Measurements from ENCODE around the gene SLC28A1.

Gene SLC28A1

DNA sequence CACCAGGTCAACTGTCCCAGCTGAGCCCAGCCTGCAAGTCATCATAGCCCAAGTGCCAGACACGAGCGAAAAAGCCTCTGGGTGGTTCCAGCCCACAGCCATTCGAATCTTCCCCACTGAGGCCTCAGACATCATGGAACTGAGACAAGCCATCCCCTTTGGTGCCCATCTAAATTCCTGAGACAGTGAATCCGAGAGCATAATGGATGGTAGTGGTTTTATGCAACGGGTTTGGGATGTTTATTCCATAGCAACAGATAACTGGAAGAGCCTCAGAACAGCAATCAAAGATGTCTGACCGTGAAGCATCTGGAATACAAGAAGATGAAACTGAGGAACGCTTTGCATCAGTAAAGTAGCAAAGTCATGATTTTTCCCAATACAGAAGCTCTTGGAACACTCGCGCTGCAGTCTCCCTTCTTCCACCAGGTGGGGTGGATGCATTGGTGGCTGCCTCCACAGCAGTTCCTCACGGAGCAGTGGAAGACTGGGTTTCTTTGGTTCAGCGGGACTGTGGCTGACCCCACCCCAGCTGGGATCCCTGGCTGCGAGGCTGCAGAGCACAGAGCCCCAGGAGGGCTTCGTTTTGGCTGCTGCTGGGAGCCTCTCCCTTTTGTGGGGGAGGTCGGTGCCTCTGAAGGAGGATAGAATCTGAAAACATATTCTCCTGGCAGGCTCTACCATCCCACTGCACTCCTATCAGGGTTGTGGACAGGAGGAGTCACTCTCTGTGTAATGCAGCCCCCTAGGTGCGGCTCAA, 70.8 kb downstream of the SLC28A1 start:
- no peak for DNase-seq (ENCODE audit: extremely low spot score, insufficient read length, low read depth)
- no peak for FAIRE-seq

GRCh38 chr15:84956199-84956598, 71.7 kb downstream of the SLC28A1 start:
- FAIRE-seq (no peak), DNase-seq (ENCODE audit: extremely low spot score, insufficient read length, low read depth) (no peak)

GRCh38 chr15:84960391-84961113, 76.1 kb downstream of the SLC28A1 start:
- no peak for FAIRE-seq
- no peak for DNase-seq (ENCODE audit: extremely low spot score, insufficient read length, low read depth)

DNA sequence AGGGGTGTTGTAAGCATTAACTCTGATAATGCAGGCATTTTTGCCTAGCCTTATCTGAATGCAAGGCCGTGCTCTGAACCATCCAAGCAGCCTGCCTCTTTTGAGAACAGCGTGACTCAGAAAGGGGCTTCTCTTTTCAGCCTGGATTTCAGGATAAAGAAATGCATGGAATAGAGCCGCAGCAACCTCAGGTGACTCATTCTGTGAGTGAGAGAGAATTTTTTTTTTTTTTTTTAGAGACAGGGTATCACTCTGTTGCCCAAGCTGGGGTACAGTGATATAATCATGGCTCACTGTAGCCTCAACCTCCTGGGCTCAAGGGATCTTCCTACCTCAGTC, 76.6 kb downstream of the SLC28A1 start:
- DNase-seq (ENCODE audit: extremely low spot score, insufficient read length, low read depth) (no peak), FAIRE-seq (no peak)

GRCh38 chr15:84961707-84962106, 77.2 kb downstream of the SLC28A1 start:
- DNase-seq (ENCODE audit: extremely low spot score, insufficient read length, low read depth) (no peak), FAIRE-seq (no peak)

DNA sequence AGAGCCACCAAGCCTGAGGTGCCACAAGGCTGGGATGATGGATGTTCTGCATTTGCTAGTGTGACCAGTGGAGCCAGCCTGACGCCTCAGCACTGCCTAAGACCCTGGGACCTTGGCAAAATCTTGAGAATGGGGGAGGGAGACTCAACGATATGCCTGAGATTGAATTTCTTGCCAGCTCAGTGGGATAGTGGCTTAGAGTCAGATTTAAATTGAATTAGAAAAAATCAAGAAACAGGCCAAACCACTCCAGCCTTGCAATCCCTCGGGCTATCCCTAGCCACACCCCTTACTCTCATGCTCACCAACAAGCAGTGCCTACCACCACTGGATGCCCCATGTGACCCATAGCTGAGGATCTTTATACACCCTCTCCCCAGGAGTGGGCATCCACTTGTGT, 78.5 kb downstream of the SLC28A1 start:
- DNase-seq (ENCODE audit: extremely low spot score, insufficient read length, low read depth) (no peak), FAIRE-seq (no peak)

DNA sequence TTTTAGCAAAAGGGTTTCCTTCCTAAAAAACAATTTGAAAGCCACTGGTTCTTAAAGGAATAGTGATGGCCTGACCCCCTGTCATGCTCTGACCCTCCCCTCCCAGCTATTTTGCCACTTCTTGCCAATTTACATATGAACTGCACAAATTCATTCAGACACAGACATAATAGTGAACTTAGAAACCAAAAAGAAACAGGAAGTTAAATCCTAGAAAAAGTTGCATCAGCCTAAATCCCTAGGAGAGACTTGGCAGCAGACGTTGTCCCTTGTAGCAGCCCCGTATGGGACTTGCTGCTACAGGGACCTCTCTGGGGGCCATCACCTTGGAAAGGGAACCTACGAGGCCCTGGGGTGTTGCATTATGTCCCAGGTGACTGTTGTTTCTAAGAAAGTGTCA, 82.9 kb downstream of the SLC28A1 start:
- DNase-seq (ENCODE audit: extremely low spot score, insufficient read length, low read depth) (no peak), FAIRE-seq (no peak)

DNA sequence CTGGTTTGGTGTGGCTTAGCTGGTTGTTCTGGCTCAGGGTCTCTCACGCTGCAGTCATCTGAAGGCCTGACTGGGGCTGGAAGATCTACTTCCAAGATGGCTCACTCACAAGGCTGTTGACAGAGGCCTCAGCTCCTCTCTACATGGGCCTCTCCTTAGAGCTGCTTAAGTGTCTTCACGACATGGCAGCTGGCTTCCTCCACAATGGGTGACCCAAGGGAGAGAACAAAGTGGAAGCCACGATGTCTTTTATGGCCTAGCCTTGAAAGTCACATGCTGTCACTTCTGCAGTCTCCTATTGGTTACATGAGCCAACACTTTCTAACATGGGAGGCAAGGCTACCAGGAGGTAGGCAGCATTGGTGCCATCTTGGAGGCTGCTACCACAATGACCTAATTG, 83.8 kb downstream of the SLC28A1 start:
- FAIRE-seq: no peak
- DNase-seq (ENCODE audit: extremely low spot score, insufficient read length, low read depth): no peak

GRCh38 chr15:84969257-84969656, 84.8 kb downstream of the SLC28A1 start:
- DNase-seq (ENCODE audit: extremely low spot score, insufficient read length, low read depth) (no peak), FAIRE-seq (no peak)

GRCh38 chr15:84970843-84971242, 86.4 kb downstream of the SLC28A1 start:
- DNase-seq (ENCODE audit: extremely low spot score, insufficient read length, low read depth): no peak
- FAIRE-seq: no peak

- FAIRE-seq (no peak), DNase-seq (ENCODE audit: extremely low spot score, insufficient read length, low read depth) (no peak)
These were observed 89.3 kb downstream of the SLC28A1 start for GRCh38 chr15:84973492-84974460.

GRCh38 chr15:84975871-84976351, 91.4 kb downstream of the SLC28A1 start:
- no peak for FAIRE-seq
- DNase-seq (ENCODE audit: extremely low spot score, insufficient read length, low read depth): no peak

DNA sequence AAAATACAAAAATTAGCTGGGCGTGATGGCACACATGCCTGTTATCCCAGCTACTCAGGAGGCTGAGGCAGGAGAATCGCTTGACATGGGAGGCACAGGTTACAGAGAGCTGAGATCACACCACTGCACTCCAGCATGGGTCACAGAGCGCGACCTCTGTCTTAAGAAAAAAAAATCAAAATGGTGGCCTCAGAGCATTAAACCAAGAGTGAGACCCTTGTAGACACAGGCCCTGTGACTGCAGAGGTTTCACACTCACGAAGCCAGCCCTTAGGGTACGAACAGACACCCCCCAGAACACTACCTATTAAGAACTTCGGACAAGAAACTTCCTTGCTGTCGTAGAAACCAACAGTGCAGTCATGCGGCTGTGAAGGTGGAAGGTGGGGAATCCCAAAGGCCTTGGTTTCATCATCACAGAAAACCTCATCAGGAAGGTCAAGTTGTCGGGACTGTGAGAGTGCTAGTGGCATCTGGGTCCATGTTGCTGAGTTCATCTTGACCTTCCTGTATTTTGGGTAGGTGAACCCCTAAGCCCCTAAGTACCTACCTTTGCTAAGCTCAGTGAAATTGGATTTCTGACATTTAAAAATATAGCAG, 92.4 kb downstream of the SLC28A1 start:
- DNase-seq (ENCODE audit: extremely low spot score, insufficient read length, low read depth) (no peak), FAIRE-seq (peak; percentile 73)

- no peak for DNase-seq (ENCODE audit: extremely low spot score, insufficient read length, low read depth)
- no peak for FAIRE-seq
These were observed 95.2 kb downstream of the SLC28A1 start for GRCh38 chr15:84979651-84980050.

DNA sequence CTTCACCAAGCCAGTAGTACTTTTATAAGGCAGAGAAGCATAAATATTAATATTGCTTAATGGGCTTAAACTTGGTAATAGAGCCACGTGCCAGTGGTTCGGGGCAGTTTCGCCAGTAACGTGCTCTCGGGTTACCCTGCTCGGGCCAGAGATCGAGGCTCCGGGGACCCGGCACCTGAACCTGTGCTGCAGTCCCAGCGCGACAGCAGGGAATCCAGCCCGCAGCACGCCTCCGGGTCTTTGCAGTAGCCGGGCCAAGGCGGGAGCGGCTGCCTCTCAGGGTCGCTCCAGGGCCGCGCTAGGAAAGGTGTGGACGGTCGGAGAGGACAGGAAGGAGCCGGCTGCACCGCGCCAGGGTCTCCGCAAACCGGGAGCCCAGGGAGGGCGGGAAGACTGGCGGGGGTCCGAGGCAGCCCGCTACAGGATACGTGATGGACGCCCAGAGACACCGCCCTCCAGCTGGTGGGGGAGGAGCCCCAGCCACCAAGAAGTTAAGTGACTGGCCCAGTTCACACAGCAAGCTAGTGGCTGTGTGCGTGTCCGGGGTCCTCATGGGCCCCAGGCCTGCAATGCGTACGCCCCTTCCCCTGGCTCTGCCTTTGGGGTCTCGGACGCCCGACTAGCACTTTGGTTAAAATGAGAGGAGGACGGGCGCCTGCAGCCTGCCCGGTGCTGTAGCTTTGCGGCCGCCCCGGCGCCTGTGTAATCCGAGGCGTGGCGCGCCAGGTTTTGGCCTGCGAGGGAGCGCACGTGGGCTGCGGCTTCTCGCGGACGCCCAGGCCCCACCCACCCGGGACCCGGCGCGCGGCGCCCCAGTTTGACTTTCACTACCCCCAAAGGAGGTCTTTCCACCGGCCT, 96.0 kb downstream of the SLC28A1 start:
- peak; percentile 68 for DNase-seq (ENCODE audit: extremely low spot score, insufficient read length, low read depth)
- FAIRE-seq: peak; percentile 59

GRCh38 chr15:84981054-84981710, 96.7 kb downstream of the SLC28A1 start:
- peak; percentile 93 for FAIRE-seq
- peak; percentile 98 for DNase-seq (ENCODE audit: extremely low spot score, insufficient read length, low read depth)

DNA sequence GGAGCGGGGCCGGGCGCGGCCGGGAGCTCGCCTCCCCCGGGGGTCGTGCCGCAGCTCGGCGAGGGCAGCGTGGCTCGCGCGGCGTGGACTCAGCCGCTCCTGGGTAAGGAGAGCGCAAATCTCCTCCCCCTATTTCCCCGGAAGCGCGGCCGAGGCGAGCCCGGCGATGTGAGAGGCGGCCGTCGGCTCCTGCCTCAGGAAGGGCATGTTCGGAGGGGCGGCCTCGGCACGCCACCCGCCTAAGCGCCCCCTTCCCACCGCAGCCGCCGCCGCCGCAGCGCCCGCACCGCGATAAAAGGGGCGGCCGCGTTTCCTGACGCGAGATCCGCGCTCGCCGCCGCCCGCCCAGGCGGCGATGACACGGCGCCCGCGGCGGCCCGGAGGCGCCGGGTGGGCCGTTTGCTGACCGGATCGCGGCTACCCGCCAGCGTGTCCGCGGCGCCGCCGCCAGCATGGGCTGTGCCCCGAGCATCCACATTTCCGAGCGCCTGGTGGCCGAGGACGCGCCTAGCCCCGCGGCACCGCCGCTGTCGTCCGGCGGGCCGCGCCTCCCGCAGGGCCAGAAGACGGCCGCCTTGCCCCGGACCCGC, 97.3 kb downstream of the SLC28A1 start, which contains the start of gene PDE8A:
Gene PDE8A, plus strand, starts transcription at position 146 of the 590 bp plus-strand sequence. Its CDS starts 307 bp downstream, at position 453.
- no peak for FAIRE-seq
- DNase-seq (ENCODE audit: extremely low spot score, insufficient read length, low read depth): no peak

GRCh38 chr15:84982301-84982920, 97.9 kb downstream of the SLC28A1 start:
- FAIRE-seq (peak; percentile 65), DNase-seq (ENCODE audit: extremely low spot score, insufficient read length, low read depth) (no peak)
